Kidney (tissue), 14 donors: Measurements from ENCODE around the gene APPL2. TPM values are rescaled to one million over a fixed set of nuclear protein-coding genes. Genes with fewer than 3 reads are reported as not detected.

Source experiments
- DNase-seq, 5 donors: peaks; one replicate each; pipeline ENCODE4 v3.0.0-alpha.2; 2013 to 2020
- FAIRE-seq: peaks from 2 replicates; lab custom pipeline; 2012; peaks lifted over from hg19 to GRCh38; lab: Jason Lieb, UNC
- H3K27ac ChIP-seq, 2 donors: one replicate each; pipeline ENCODE4 v1.7.0; 2013; ENCODE audit warnings: low read depth in 2 of 2, low read length in 2 of 2, inconsistent platforms in 1 of 2
- H3K27me3 ChIP-seq: one replicate; pipeline ENCODE4 v1.7.1; 2013; ENCODE audit warnings: low read length, inconsistent platforms; ENCODE audit not compliant: control insufficient read depth, insufficient read depth
- H3K36me3 ChIP-seq, 3 donors: one replicate each; pipeline versions ENCODE4 v1.7.0 to v1.7.1; 2013; ENCODE audit warnings: low read length in 3 of 3, control low read depth in 1 of 3, inconsistent platforms in 1 of 3; ENCODE audit not compliant: insufficient read depth in 3 of 3, control insufficient read depth in 2 of 3
- H3K4me1 ChIP-seq, 3 donors: one replicate each; pipeline versions ENCODE4 v1.7.0 to v1.7.1; 2013; ENCODE audit warnings: low read length in 3 of 3, inconsistent platforms in 1 of 3, low read depth in 1 of 3; ENCODE audit not compliant: control insufficient read depth in 2 of 3, insufficient read depth in 2 of 3
- H3K4me3 ChIP-seq, 3 donors: one replicate each; pipeline versions ENCODE4 v1.7.0 to v1.8.1; 2013; ENCODE audit warnings: low read length in 3 of 3, control low read depth in 1 of 3, inconsistent platforms in 1 of 3
- H3K9ac ChIP-seq, 3 donors: one replicate each; pipeline versions ENCODE4 v1.7.0 to v1.7.1; 2013; ENCODE audit warnings: low read length in 3 of 3, control low read depth in 1 of 3, inconsistent platforms in 1 of 3
- H3K9me3 ChIP-seq, 3 donors: one replicate each; pipeline versions ENCODE4 v1.7.0 to v1.7.1; 2013; ENCODE audit warnings: low read length in 3 of 3, control low read depth in 1 of 3, inconsistent platforms in 1 of 3; ENCODE audit not compliant: control insufficient read depth in 2 of 3, insufficient read depth in 1 of 3
- CTCF ChIP-seq: IDR thresholded peaks from 3 replicates; pipeline ENCODE4 v1.5.1; 2012; ENCODE audit warnings: mild to moderate bottlenecking, moderate library complexity, borderline replicate concordance; ENCODE audit not compliant: insufficient read depth; ENCODE audit errors: extremely low read depth
- intact Hi-C: fragments of 100-400 bp; cut with DNase I; formaldehyde crosslinking; loops from one replicate; pipeline ENCODE4 v1.11.1; 2022
- polyA plus RNA-seq: library from polyadenylated mRNA; stranded (reverse); fragments of 350-450 nt; fragmentation: Illumina TruSeq; extraction: RNeasy Lipid Tissue Mini Kit (QIAGEN cat#74804); gene quantifications from one replicate; pipeline ENCODE4 v1.2.3, GENCODE V29; 2014; ENCODE audit warnings: low read depth, low replicate concordance; ENCODE audit not compliant: insufficient read depth
- total RNA-seq: library from RNA; stranded (reverse); fragmentation: NEBNext Ultra II Directional; extraction: Animal tissue kit (Norgen Biotek cat#: 25700); gene quantifications from one replicate; pipeline ENCODE4 v1.2.1, GENCODE V29; 2021
- donor health status: control.
- donor health status: control.
- donor health status: control.
- donor health status: control.
- donor health status: control.
- donor health status: DM: yes; HTN: yes; CAD: no.
- donor health status: Normal renal cell carcinoma (clear cell type).

APPL2 gene
- total and polyA plus RNA-seq, 2 donors from 2014 or later, result 17.9 to 42.5 TPM

GRCh38 chr12:105240228-105240627 is 4.3 kb upstream of the APPL2 start:
- no peak overlapping the region for H3K4me3 ChIP-seq
- no peak for TF ChIP-seq CTCF
- no peak for FAIRE-seq

GRCh38 chr12:105239304-105239703 is 3.3 kb upstream of the APPL2 start:
- Histone ChIP-seq H3K9ac (no peak overlapping the region), H3K27me3 (no peaks in the 10 kb centered on the region), H3K36me3 (no peaks in the 10 kb centered on the region), H3K4me1 (peaks cover 4 to 10% (median 5%) of the 10 kb centered on the region in 3 donors), H3K9me3 (no peaks in the 10 kb centered on the region), H3K4me3 (no peak overlapping the region), H3K27ac (no peak overlapping the region)
- FAIRE-seq, result no peak
- no peak for TF ChIP-seq CTCF
- DNase-seq, result no peak
- intact Hi-C loops, result no loop called here

More at GRCh38 chr12:105240228-105240627, 4.3 kb upstream of the APPL2 start:
- H3K9ac ChIP-seq, result no peak overlapping the region
- DNase-seq, result no peak
- intact Hi-C loops, result no loop called here
- no peak overlapping the region for H3K27ac ChIP-seq
- peaks cover 0 to under 1% (median 0%) of the 10 kb centered on the region in 3 donors for H3K4me1 ChIP-seq
- H3K36me3 ChIP-seq, result no peaks in the 10 kb centered on the region
- no peaks in the 10 kb centered on the region for H3K9me3 ChIP-seq
- no peaks in the 10 kb centered on the region for H3K27me3 ChIP-seq

GRCh38 chr12:105237666-105238065 is 1.7 kb upstream of the APPL2 start:
- Histone ChIP-seq H3K9ac (no peak overlapping the region), H3K27me3 (no peaks in the 10 kb centered on the region), H3K9me3 (no peaks in the 10 kb centered on the region), H3K4me1 (peaks cover 8 to 22% (median 13%) of the 10 kb centered on the region in 3 donors), H3K36me3 (no peaks in the 10 kb centered on the region), H3K27ac (no peak overlapping the region), H3K4me3 (no peak overlapping the region)
- no peak for TF ChIP-seq CTCF
- intact Hi-C loops, result no loop called here
- no peak for DNase-seq
- no peak for FAIRE-seq

- Histone ChIP-seq H3K9me3 (no peaks in the 10 kb centered on the region), H3K4me3 (peak overlapping the region; percentile 71 to 90 (median 84))
- DNase-seq, result peak in 2 of 5 donors; percentile 18 to 38
These were observed 668 bp downstream of the APPL2 start for GRCh38 chr12:105235281-105235731.

More at GRCh38 chr12:105235281-105235731, 668 bp downstream of the APPL2 start:
- no peaks in the 10 kb centered on the region for H3K27me3 ChIP-seq
- TF ChIP-seq CTCF, result no peak
- FAIRE-seq, result no peak
- intact Hi-C loops, result no loop called here
- H3K27ac ChIP-seq, result peak overlapping the region; percentile 87 to 91
- H3K4me1 ChIP-seq, result peaks cover 8 to 22% (median 13%) of the 10 kb centered on the region in 3 donors
- no peaks in the 10 kb centered on the region for H3K36me3 ChIP-seq
- H3K9ac ChIP-seq, result peak overlapping the region; percentile 67 to 83 (median 72)
